HepG2 (cell line): Measurements from ENCODE around the gene CMTM8. TPM values are rescaled to one million over a fixed set of nuclear protein-coding genes. Genes with fewer than 3 reads are reported as not detected.

ENCODE experiments used
- AGO2 ChIP-seq: fragments of 200-400 bp; formaldehyde crosslinking; optimal IDR thresholded peaks from 2 replicates; pipeline ENCODE3; 2017; ENCODE audit warnings: mild to moderate bottlenecking, low read depth, low read length, moderate library complexity
- ARNTL ChIP-seq: sonication (generic); formaldehyde crosslinking; IDR thresholded peaks from 2 replicates; pipeline ENCODE4 v1.4.0; 2020; ENCODE audit warnings: mild to moderate bottlenecking, missing genetic modification reagents
- HMG20B ChIP-seq: conservative IDR thresholded peaks from 2 replicates; pipeline ENCODE4 v1.6.1; 2016; ENCODE audit warnings: missing genetic modification reagents, missing compliant biosample characterization
- KAT2B ChIP-seq: fragments of 150-350 bp; IDR thresholded peaks from 2 replicates; pipeline ENCODE4 v1.6.1; 2014; ENCODE audit warnings: low read depth, low read length, borderline replicate concordance
- KDM4B ChIP-seq: sonication (generic); formaldehyde crosslinking; IDR thresholded peaks from 2 replicates; pipeline ENCODE4 v1.4.0; 2020; ENCODE audit warnings: missing genetic modification reagents
- LCORL ChIP-seq, 2 experiments: fragments of 450-650 bp in 1 of 2; sonication (generic) in 1 of 2; formaldehyde crosslinking in 1 of 2; IDR thresholded peaks; 2 replicates each; pipeline versions ENCODE4 v1.5.0 to v1.6.1; 2017 to 2020; ENCODE audit warnings: antibody characterized with exemption in 1 of 2, missing genetic modification reagents in 1 of 2
- NR2F2 ChIP-seq: IDR thresholded peaks from 2 replicates; pipeline ENCODE4 v1.6.1; 2012; ENCODE audit warnings: low read depth, inconsistent platforms, borderline replicate concordance
- PATZ1 ChIP-seq: sonication (generic); formaldehyde crosslinking; IDR thresholded peaks from 2 replicates; pipeline ENCODE4 v1.4.0; 2020; ENCODE audit warnings: missing genetic modification reagents
- SOX5 ChIP-seq: IDR thresholded peaks from 2 replicates; pipeline ENCODE4 v1.6.1; 2016; ENCODE audit warnings: borderline replicate concordance
- SOX6 ChIP-seq, 2 experiments: fragments of 450-650 bp in 1 of 2; sonication (generic) in 1 of 2; formaldehyde crosslinking in 1 of 2; IDR thresholded peaks; 2 replicates each; pipeline versions ENCODE4 v1.4.0 to v1.6.1; 2017 to 2020; ENCODE audit warnings: antibody characterized with exemption in 1 of 2, mild to moderate bottlenecking in 1 of 2, missing genetic modification reagents in 1 of 2
- TAF15 ChIP-seq: fragments of 200-400 bp; formaldehyde crosslinking; IDR thresholded peaks from one replicate; pipeline ENCODE4 v1.6.1; 2018; ENCODE audit warnings: mild to moderate bottlenecking, low read depth, low read length; ENCODE audit not compliant: poor library complexity, severe bottlenecking
- TOE1 ChIP-seq: sonication (generic); formaldehyde crosslinking; IDR thresholded peaks from 2 replicates; pipeline ENCODE4 v1.4.0; 2020; ENCODE audit warnings: mild to moderate bottlenecking, missing genetic modification reagents
- YY1 ChIP-seq: IDR thresholded peaks from 2 replicates; pipeline ENCODE4 v1.6.1; 2011; ENCODE audit warnings: low read length, low read depth, moderate library complexity, mild to moderate bottlenecking; ENCODE audit not compliant: insufficient read depth, insufficient replicate concordance
- ZBTB7A ChIP-seq: sonication (generic); formaldehyde crosslinking; IDR thresholded peaks from 2 replicates; pipeline ENCODE4 v1.8.0; 2022; ENCODE audit warnings: mild to moderate bottlenecking, missing genetic modification reagents
- ZFP1 ChIP-seq: IDR thresholded peaks from 2 replicates; pipeline ENCODE4 v1.6.1; 2016
- ZFP90 ChIP-seq: sonication (generic); formaldehyde crosslinking; IDR thresholded peaks from 2 replicates; pipeline ENCODE4 v1.8.0; 2022; ENCODE audit warnings: missing genetic modification reagents, mild to moderate bottlenecking, inconsistent platforms, borderline replicate concordance
- ZMYM4 ChIP-seq: sonication (generic); formaldehyde crosslinking; IDR thresholded peaks from 2 replicates; pipeline ENCODE4 v1.8.1; 2023; ENCODE audit warnings: mild to moderate bottlenecking, missing genetic modification reagents
- ZNF280D ChIP-seq: sonication (generic); formaldehyde crosslinking; IDR thresholded peaks from 2 replicates; pipeline ENCODE4 v1.5.1; 2020; ENCODE audit warnings: mild to moderate bottlenecking, missing genetic modification reagents
- ZNF317 ChIP-seq: sonication (generic); formaldehyde crosslinking; IDR thresholded peaks from 2 replicates; pipeline ENCODE4 v1.5.0; 2020; ENCODE audit warnings: mild to moderate bottlenecking, missing genetic modification reagents
- ZNF331 ChIP-seq: sonication (generic); formaldehyde crosslinking; IDR thresholded peaks from 2 replicates; pipeline ENCODE4 v1.4.0; 2020; ENCODE audit warnings: missing genetic modification reagents
- ZNF567 ChIP-seq: sonication (generic); formaldehyde crosslinking; IDR thresholded peaks from 2 replicates; pipeline ENCODE4 v1.8.1; 2023; ENCODE audit warnings: mild to moderate bottlenecking, missing genetic modification reagents, borderline replicate concordance
- ZNF720 ChIP-seq: sonication (generic); formaldehyde crosslinking; IDR thresholded peaks from 2 replicates; pipeline ENCODE4 v1.4.0; 2020; ENCODE audit warnings: missing genetic modification reagents
- ZNF768 ChIP-seq: sonication (generic); formaldehyde crosslinking; IDR thresholded peaks from 2 replicates; pipeline ENCODE4 v1.4.0; 2020; ENCODE audit warnings: missing genetic modification reagents
- polyA plus RNA-seq, 8 experiments: library from polyadenylated mRNA; depleted of rRNA in 3 of 8; stranded (reverse) in 7 of 8; unstranded in 1 of 8; fragments of >200 nt; fragmentation: Illumina TruSeq in 4 of 8; extraction: Trizol in 4 of 8; gene quantifications; 2 replicates each; pipeline versions ENCODE4 v1.2.1 to v1.2.3, GENCODE V29; 2011 to 2016; ENCODE audit warnings: low read depth in 4 of 8, missing spikeins in 1 of 8, mixed read lengths in 1 of 8; ENCODE audit not compliant: insufficient read depth in 1 of 8
- total RNA-seq, 5 experiments: library from RNA; depleted of rRNA; stranded (reverse); fragments of >200 nt; fragmentation: Illumina TruSeq; extraction: Trizol; gene quantifications; 2 replicates each; pipeline ENCODE4 v1.2.3, GENCODE V29; 2016; ENCODE audit warnings: low read depth in 1 of 5
- TF ChIP-seq, protein P1 (sequence below): IDR thresholded peaks from 2 replicates; pipeline ENCODE4 v1.6.1; 2018; ENCODE audit warnings: missing genetic modification reagents

CMTM8 gene
- total and polyA plus RNA-seq, 2 of the 13 experiments (the other 11 are each of a cell fraction or from before 2014, with no cell fraction given): 8.9 to 15.8 TPM

GRCh38 chr3:32237670-32238452 lies 619 bp upstream of the CMTM8 start (continued):
- TF ChIP-seq, protein P1, sequence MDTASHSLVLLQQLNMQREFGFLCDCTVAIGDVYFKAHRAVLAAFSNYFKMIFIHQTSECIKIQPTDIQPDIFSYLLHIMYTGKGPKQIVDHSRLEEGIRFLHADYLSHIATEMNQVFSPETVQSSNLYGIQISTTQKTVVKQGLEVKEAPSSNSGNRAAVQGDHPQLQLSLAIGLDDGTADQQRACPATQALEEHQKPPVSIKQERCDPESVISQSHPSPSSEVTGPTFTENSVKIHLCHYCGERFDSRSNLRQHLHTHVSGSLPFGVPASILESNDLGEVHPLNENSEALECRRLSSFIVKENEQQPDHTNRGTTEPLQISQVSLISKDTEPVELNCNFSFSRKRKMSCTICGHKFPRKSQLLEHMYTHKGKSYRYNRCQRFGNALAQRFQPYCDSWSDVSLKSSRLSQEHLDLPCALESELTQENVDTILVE (CRISPR knock-in tag): peak; percentile 56; the same call in 1 of the 2 replicates
- peak; percentile 61 for TF ChIP-seq ARNTL (CRISPR knock-in tag)
- peak; percentile 57; the same call in 1 of the 2 replicates for TF ChIP-seq ZFP90 (CRISPR knock-in tag)
- TF ChIP-seq ZNF720 (CRISPR knock-in tag): no peak
- TF ChIP-seq SOX5 (CRISPR knock-in tag): peak; percentile 49; the same call in 1 of the 2 replicates
- TF ChIP-seq TAF15: peak; percentile 2
- TF ChIP-seq TOE1 (CRISPR knock-in tag): 0 out of 2 replicates have a peak, but pooled peaks have one; percentile 64
- peak; percentile 19 for TF ChIP-seq AGO2
- peak; percentile 85 for TF ChIP-seq ZNF331 (CRISPR knock-in tag)
- TF ChIP-seq YY1: no peak
- TF ChIP-seq ZMYM4 (CRISPR knock-in tag): peak; percentile 76
- TF ChIP-seq ZBTB7A (CRISPR knock-in tag): peak; percentile 61
- peak; percentile 22; the same call in 1 of the 2 replicates for TF ChIP-seq ZNF768 (CRISPR knock-in tag)
- TF ChIP-seq ZNF317 (CRISPR knock-in tag): peak; percentile 51; the same call in 1 of the 2 replicates
- TF ChIP-seq SOX6 (IDR thresholded peaks at IDR 0.05): no peak
- TF ChIP-seq SOX6 (CRISPR knock-in tag; IDR thresholded peaks at IDR 0.05): peak; percentile 85
- 0 out of 2 replicates have a peak, but pooled peaks have one; percentile 17 for TF ChIP-seq LCORL (IDR thresholded peaks at IDR 0.05)
- peak; percentile 92 for TF ChIP-seq LCORL (CRISPR knock-in tag; IDR thresholded peaks at IDR 0.05)
- no peak for TF ChIP-seq KDM4B
- peak; percentile 40; the same call in 1 of the 2 replicates for TF ChIP-seq ZNF280D (CRISPR knock-in tag)
- peak; percentile 78 for TF ChIP-seq ZFP1 (CRISPR knock-in tag)
- TF ChIP-seq ZNF567 (CRISPR knock-in tag): no peak
- peak; percentile 73; the same call in 1 of the 2 replicates for TF ChIP-seq NR2F2
- peak; percentile 35; the same call in 1 of the 2 replicates for TF ChIP-seq KAT2B
- 0 out of 2 replicates have a peak, but pooled peaks have one; percentile 9 for TF ChIP-seq HMG20B (CRISPR knock-in tag)
- TF ChIP-seq PATZ1: peak; percentile 13; the same call in 1 of the 2 replicates
